ENCODE results near the gene TBC1D2B.

Gene TBC1D2B

DNA sequence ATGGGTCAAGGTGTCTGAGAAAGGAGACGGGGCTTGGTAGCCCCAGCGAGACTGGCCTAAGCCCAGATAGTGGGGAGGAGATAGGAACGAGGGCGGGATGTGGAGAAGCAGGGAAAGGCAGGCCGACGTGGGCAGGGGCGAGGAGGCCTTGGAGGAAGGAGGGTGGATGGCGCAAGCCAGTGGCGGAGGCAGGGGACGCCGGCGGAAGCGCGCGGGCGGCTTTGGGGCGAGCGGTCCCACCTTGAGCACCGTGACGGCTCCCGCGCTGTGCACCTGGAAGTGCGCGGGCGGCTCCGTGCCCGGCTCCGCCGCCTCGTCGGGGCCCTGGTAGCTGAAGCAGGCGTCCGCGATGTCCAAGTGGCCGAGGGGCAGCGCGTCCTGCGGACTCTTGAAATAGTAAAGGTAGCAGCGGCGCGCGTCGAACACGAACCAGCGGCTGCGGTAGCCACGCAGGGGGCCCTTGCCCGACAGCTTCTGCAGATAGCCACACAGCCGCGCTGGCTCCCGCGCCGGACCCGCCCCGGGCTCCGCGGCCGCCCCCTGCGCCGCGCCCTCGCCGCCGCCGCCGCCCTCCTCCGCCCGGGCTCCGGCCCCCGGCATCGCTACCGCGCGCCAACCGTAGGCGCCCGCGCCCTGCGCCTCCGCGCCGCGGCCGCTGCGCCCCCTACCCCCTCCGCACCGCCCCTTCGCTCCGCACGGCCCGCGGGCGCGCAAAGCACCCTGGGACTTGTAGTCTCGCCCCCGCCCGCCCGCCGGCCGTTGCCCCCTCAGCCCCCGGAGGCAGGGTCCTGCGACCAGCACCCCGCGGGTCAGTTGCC is at the start of gene TBC1D2B:
Gene TBC1D2B (minus strand): TSS at position 659 of the 818 bp plus-strand sequence. CDS start 59 bp downstream, at position 600.
- DNase-seq (ENCODE audit: low read depth in 2 of 2), result peak; percentile 50 to 61

- DNase-seq (ENCODE audit: low read depth in 2 of 2), result no peak
These were observed 47.8 kb upstream of the TBC1D2B start for GRCh38 chr15:78125267-78125666.

GRCh38 chr15:78120523-78120922 is 43.0 kb upstream of the TBC1D2B start:
- DNase-seq (ENCODE audit: low read depth in 2 of 2), result no peak

DNA sequence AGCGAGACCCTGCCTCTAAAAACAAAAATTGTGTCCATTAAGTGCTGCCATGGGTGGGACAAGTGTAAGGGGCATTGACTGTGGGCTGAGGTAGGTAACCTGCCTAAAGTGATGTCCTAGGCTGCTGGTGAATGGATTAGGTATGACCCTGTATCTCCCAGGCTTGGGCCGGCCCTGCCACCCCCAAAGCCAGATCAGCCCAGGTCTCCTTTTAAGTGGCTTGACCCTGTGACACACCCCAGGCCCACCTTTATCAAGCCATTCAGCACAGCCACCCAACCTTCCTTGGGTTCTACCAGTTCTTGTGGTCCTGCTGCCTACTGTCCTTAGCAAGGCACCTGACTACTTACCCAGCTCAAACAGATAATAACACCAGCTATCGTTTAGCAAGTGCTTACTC is 35.0 kb upstream of the TBC1D2B start:
- no peak for DNase-seq (ENCODE audit: low read depth in 2 of 2)

- no peak for DNase-seq (ENCODE audit: low read depth in 2 of 2)
These were observed 34.3 kb upstream of the TBC1D2B start for GRCh38 chr15:78111788-78112187.

GRCh38 chr15:78110916-78111475 is 33.5 kb upstream of the TBC1D2B start:
- no peak for DNase-seq (ENCODE audit: low read depth in 2 of 2)

- no peak for DNase-seq (ENCODE audit: low read depth in 2 of 2)
These were observed 32.6 kb upstream of the TBC1D2B start for GRCh38 chr15:78110096-78110495.

GRCh38 chr15:78109156-78109555 is 31.6 kb upstream of the TBC1D2B start:
- no peak for DNase-seq (ENCODE audit: low read depth in 2 of 2)

- DNase-seq (ENCODE audit: low read depth in 2 of 2), result peak; percentile 64 to 76
These were observed 31.0 kb upstream of the TBC1D2B start for GRCh38 chr15:78108300-78109084.

DNA sequence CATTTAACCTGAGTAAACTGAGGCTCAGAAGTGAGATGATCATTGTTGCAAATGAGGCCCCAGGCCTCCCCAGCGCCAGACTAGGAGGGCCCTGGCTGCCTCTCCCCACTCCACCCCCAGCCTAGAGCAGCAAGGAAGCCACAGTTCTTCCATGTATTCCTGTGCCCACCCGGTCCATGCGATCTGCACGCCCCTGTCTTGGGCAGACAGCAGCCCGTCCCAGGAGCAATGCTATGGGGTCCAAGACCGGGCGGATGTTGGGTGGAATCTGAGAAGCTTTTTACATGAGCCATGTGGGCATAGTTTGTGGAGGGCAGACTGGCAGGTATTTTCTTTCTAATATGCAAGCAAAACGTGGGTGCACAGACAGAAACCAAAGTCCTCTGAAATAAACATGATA is 30.0 kb upstream of the TBC1D2B start:
- no peak for DNase-seq (ENCODE audit: low read depth in 2 of 2)

DNA sequence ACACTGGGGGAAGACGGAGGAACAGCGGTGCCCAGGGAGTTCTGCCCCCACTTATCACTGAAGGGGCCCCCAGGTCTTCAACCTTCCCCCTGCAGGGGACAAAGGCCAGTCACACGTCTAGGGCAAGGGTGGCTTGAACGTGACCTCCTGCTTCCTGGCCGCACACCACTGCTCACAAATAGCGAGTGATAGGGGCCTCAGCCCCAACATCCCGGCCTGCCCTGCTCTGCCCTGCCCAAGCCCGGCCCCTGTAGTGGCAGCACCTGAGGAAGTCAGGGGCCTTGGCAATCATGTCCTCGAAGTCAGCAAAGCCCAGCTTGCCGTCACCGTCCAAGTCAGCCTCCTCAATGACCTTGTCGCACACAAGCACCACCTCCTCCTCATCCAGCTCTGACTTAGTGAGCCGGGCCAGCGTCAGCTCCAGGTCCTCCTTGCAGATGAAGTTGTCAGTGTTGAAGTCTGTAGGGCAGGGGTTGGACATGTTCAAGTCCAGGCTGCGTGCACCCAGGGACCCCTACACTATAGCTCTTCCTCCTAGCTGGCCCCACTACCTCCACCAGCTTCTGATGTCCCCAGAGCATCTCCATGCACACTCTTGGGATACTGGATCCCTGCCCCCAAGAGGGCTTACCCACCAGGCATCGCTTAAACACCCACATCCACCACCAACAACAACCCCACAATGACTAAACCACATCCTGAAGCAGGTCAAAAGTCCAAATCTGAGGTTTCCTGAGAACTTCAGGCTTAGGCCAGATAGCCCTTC is 28.1 kb upstream of the TBC1D2B start:
- DNase-seq (ENCODE audit: low read depth in 2 of 2), result no peak

- DNase-seq (ENCODE audit: low read depth in 2 of 2), result no peak
These were observed 27.3 kb upstream of the TBC1D2B start for GRCh38 chr15:78104566-78105475.

- no peak for DNase-seq (ENCODE audit: low read depth in 2 of 2)
These were observed 26.6 kb upstream of the TBC1D2B start for GRCh38 chr15:78104119-78104479.

GRCh38 chr15:78103406-78104118 is 26.1 kb upstream of the TBC1D2B start:
- DNase-seq (ENCODE audit: low read depth in 2 of 2), result peak; percentile 17 to 42

GRCh38 chr15:78102741-78103140 is 25.2 kb upstream of the TBC1D2B start:
- DNase-seq (ENCODE audit: low read depth in 2 of 2), result no peak

DNA sequence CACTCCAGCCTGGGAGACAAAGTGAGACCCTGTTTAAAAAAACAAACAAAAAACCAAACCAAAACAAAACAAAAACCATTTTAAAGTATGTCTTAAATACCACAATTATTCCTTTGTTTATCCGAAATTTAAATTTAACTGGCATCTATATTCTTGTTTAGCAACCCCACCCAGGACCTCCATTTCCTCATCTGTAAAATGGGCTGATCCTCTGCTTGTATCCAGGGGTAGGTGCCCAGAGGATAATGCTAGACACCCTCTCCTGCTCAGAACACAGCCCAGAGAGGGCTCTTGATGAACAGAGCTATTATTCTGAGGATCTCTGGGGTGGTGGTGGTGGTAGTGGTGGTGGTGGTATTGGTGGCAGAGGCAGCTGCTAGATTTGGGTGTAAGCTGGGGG is 24.7 kb upstream of the TBC1D2B start:
- DNase-seq (ENCODE audit: low read depth in 2 of 2), result no peak

DNA sequence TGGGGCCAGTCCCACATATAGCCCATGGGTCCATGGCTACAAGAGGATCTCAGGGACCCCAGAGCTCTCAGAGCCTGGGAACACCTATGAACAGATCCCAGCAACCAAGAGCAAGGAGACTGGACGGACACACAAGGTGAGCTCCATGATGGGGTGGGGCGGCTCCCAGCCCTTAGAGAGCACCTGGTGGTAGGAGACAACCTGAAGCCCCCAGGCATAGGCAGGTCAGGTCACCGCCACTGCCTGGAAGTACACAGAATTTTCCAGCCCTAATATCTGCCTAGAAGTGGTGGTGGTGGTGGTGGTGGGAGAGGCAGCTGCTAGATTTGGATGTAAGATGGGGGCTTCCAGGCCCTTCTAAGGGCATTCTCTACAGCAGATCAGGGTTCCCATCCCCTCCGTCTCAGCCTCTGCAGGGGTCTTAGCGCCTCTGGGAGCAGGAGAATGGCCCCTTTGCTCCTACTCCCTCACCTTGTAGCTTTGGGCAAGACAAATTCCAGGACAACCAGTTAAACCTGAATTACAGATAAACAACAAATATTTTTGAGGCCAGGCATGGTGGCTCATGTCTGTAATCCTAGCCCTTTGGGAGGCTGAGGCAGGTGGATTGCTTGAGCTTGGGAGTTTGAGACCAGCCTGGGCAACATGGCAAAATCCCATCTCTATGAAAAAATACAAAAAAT is 24.1 kb upstream of the TBC1D2B start:
- DNase-seq (ENCODE audit: low read depth in 2 of 2), result no peak

DNA sequence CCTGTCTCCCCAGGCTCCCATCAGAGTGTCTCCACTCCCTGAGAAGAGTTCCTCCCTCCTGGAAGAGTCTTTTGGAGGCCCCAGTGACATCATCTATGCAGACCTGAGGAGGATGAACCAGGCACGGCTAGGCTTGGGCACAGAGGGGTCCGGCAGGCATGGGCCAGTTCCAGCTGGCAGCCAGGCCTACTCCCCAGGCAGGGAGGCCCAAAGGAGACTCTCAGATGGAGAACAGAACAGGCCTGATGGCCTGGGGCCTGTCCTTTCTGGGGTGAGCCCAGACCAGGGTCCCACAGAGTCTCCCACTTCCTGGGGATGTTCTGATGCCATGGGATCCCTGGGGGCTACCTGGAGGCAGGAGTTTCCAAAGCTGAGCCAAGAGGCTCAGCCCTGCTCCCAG is 23.4 kb upstream of the TBC1D2B start:
- no peak for DNase-seq (ENCODE audit: low read depth in 2 of 2)

- DNase-seq (ENCODE audit: low read depth in 2 of 2), result no peak
These were observed 20.7 kb upstream of the TBC1D2B start for GRCh38 chr15:78098131-78098755.

Data from stimulated activated CD4-positive, alpha-beta T cell treated with anti-CD3 and anti-CD28 coated beads, Interleukin-12 subunit alpha, Interleukin-12 subunit beta, amount 100 ng/mL, for 24 hours (primary cell).